NCI-H2227 (cell line): ENCODE results near the gene FAM237B.
"Not testable (repeated sequence)": the region's sequence is repeated elsewhere in the genome, so short reads cannot be mapped to it uniquely, and the experiment has no call there.

Experiments used
- DNase-seq: peaks from one replicate; lab custom pipeline; 2025; ENCODE audit not compliant: unreplicated experiment; lab: John Stamatoyannopoulos, UW

Gene FAM237B

GRCh38 chr7:90320801-90321494, at the start of gene FAM237B:
FAM237B (minus strand) TSS chr7:90321304; CDS start chr7:90319748, 1,556 bp downstream.
- peak; percentile 28 for DNase-seq

- DNase-seq, result no peak
Observed at GRCh38 chr7:90351987-90352386, 30.9 kb upstream of the FAM237B start.

GRCh38 chr7:90350032-90350431, 28.9 kb upstream of the FAM237B start:
- not testable (repeated sequence) for DNase-seq

- DNase-seq, result no peak
Observed at GRCh38 chr7:90349305-90349704, 28.2 kb upstream of the FAM237B start.

- DNase-seq, result no peak
Observed at GRCh38 chr7:90347759-90348158, 26.7 kb upstream of the FAM237B start.

GRCh38 chr7:90346336-90347125, 25.4 kb upstream of the FAM237B start, which contains the start of gene GTPBP10:
GTPBP10 (plus strand) TSS chr7:90346716; CDS start chr7:90346742, 26 bp downstream.
- peak; percentile 97 for DNase-seq

- peak; percentile 63 for DNase-seq
Observed at GRCh38 chr7:90345595-90346335, 24.7 kb upstream of the FAM237B start.

GRCh38 chr7:90345016-90345415, 23.9 kb upstream of the FAM237B start:
- DNase-seq, result no peak

- DNase-seq, result no peak
Observed at GRCh38 chr7:90337106-90337505, 16.0 kb upstream of the FAM237B start.

- not testable (repeated sequence) for DNase-seq
Observed at GRCh38 chr7:90334926-90335325, 13.8 kb upstream of the FAM237B start.

GRCh38 chr7:90334193-90334843, 13.2 kb upstream of the FAM237B start:
- DNase-seq, result no peak

GRCh38 chr7:90326500-90326899, 5.4 kb upstream of the FAM237B start:
- no peak for DNase-seq

GRCh38 chr7:90322837-90323236, 1.7 kb upstream of the FAM237B start:
- DNase-seq, result no peak

- no peak for DNase-seq
Observed at GRCh38 chr7:90320418-90320800, 695 bp downstream of the FAM237B start.

- no peak for DNase-seq
Observed at GRCh38 chr7:90320014-90320413, 1.1 kb downstream of the FAM237B start.

- DNase-seq, result no peak
Observed at GRCh38 chr7:90313907-90314306, 7.2 kb downstream of the FAM237B start.

GRCh38 chr7:90312745-90313144, 8.4 kb downstream of the FAM237B start:
- no peak for DNase-seq

GRCh38 chr7:90311175-90311574, 9.9 kb downstream of the FAM237B start:
- no peak for DNase-seq

GRCh38 chr7:90309872-90310271, 11.2 kb downstream of the FAM237B start:
- no peak for DNase-seq

GRCh38 chr7:90303241-90303640, 17.9 kb downstream of the FAM237B start:
- DNase-seq, result no peak
